Neuronal stem cell (in vitro differentiated cells): ENCODE results near the gene TNN.

ENCODE experiments used
- DNase-seq: peaks from one replicate; pipeline ENCODE4 v3.0.0-alpha.2; 2013; ENCODE audit warnings: low spot score
- H2AFZ ChIP-seq: one replicate; pipeline ENCODE4 v1.6.1; 2013; ENCODE audit warnings: mild to moderate bottlenecking, low read length, inconsistent platforms
- H2AK5ac ChIP-seq: 2 replicates; pipeline ENCODE4 v1.6.1; 2013; ENCODE audit warnings: low read depth, mild to moderate bottlenecking, inconsistent platforms, low read length, moderate library complexity, mixed read lengths
- H2BK120ac ChIP-seq: 2 replicates; pipeline ENCODE4 v1.6.1; 2013; ENCODE audit warnings: low read depth, mild to moderate bottlenecking, inconsistent platforms, low read length, moderate library complexity, mixed read lengths
- H2BK12ac ChIP-seq: one replicate; pipeline ENCODE4 v1.6.1; 2013; ENCODE audit warnings: low read length, inconsistent platforms
- H2BK15ac ChIP-seq: 2 replicates; pipeline ENCODE4 v1.6.1; 2013; ENCODE audit warnings: mild to moderate bottlenecking, low read length, inconsistent platforms, mixed read lengths
- H2BK5ac ChIP-seq: one replicate; pipeline ENCODE4 v1.6.1; 2013; ENCODE audit warnings: inconsistent platforms, mild to moderate bottlenecking, low read length, moderate library complexity
- H3K14ac ChIP-seq: one replicate; pipeline ENCODE4 v1.6.1; 2013; ENCODE audit warnings: low read length, inconsistent platforms
- H3K18ac ChIP-seq: 2 replicates; pipeline ENCODE4 v1.6.1; 2013; ENCODE audit warnings: low read length, inconsistent platforms
- H3K23ac ChIP-seq: 2 replicates; pipeline ENCODE4 v1.6.1; 2013; ENCODE audit warnings: low read depth, mild to moderate bottlenecking, mixed read lengths, low read length, inconsistent platforms; ENCODE audit not compliant: poor library complexity
- H3K27ac ChIP-seq: replicated peaks from 3 replicates; pipeline ENCODE4 v1.5.1; 2013; ENCODE audit warnings: low read length, inconsistent platforms
- H3K27me3 ChIP-seq, 3 experiments: 2 replicates each; pipeline ENCODE4 v1.6.1; 2013; ENCODE audit warnings: low read length in 3 of 3, mild to moderate bottlenecking in 2 of 3, inconsistent platforms in 1 of 3, low read depth in 1 of 3, mixed read lengths in 1 of 3, moderate library complexity in 1 of 3; ENCODE audit not compliant: control insufficient read depth in 3 of 3, insufficient read depth in 3 of 3
- H3K36me3 ChIP-seq, 2 donors: replicated peaks in 1 of 2; 2 replicates each; pipeline ENCODE4 v1.6.1; 2013; ENCODE audit warnings: low read length in 2 of 2; ENCODE audit not compliant: control insufficient read depth in 2 of 2, insufficient read depth in 2 of 2
- H3K4ac ChIP-seq: 2 replicates; pipeline ENCODE4 v1.6.1; 2013; ENCODE audit warnings: inconsistent platforms, mild to moderate bottlenecking, low read length, moderate library complexity
- H3K4me1 ChIP-seq, 2 donors: 1 replicate in 1 of 2; 2 replicates in 1 of 2; pipeline ENCODE4 v1.6.1; 2013; ENCODE audit warnings: low read length in 2 of 2, low read depth in 1 of 2; ENCODE audit not compliant: control insufficient read depth in 2 of 2, insufficient read depth in 1 of 2
- H3K4me2 ChIP-seq: one replicate; pipeline ENCODE4 v1.6.1; 2013; ENCODE audit warnings: mild to moderate bottlenecking, low read length, inconsistent platforms; ENCODE audit not compliant: insufficient read depth, poor library complexity, severe bottlenecking
- H3K4me3 ChIP-seq, 2 donors: 2 replicates each; pipeline ENCODE4 v1.5.1; 2013; ENCODE audit warnings: low read length in 2 of 2, mild to moderate bottlenecking in 2 of 2, inconsistent platforms in 1 of 2, moderate library complexity in 1 of 2
- H3K79me1 ChIP-seq: one replicate; pipeline ENCODE4 v1.6.1; 2013; ENCODE audit warnings: low read depth, mild to moderate bottlenecking, inconsistent platforms, low read length, moderate library complexity
- H3K9ac ChIP-seq: one replicate; pipeline ENCODE4 v1.6.1; 2013; ENCODE audit warnings: mild to moderate bottlenecking, low read depth, low read length, inconsistent platforms; ENCODE audit not compliant: poor library complexity
- H3K9me3 ChIP-seq, 2 donors: replicated peaks in 1 of 2; 2 replicates each; pipeline versions ENCODE3 to v1.6.1; 2013; ENCODE audit warnings: low read length in 2 of 2, mild to moderate bottlenecking in 2 of 2, inconsistent platforms in 1 of 2, low read depth in 1 of 2, mixed read lengths in 1 of 2, moderate library complexity in 1 of 2; ENCODE audit not compliant: control insufficient read depth in 2 of 2, insufficient read depth in 1 of 2
- H4K8ac ChIP-seq: one replicate; pipeline ENCODE4 v1.6.1; 2013; ENCODE audit warnings: low read depth, mild to moderate bottlenecking, inconsistent platforms, low read length, moderate library complexity
- H4K91ac ChIP-seq: one replicate; pipeline ENCODE4 v1.6.1; 2013; ENCODE audit warnings: low read length, low read depth, mild to moderate bottlenecking, inconsistent platforms; ENCODE audit not compliant: poor library complexity
- WGBS, 2 donors: extraction: QIAGEN DNeasy Blood & Tissue Kit; methylation state at CpG; one replicate each; pipeline ENCODE4 v1.1.7; 2013; ENCODE audit warnings: missing lambda C conversion rate in 2 of 2, mixed read lengths in 1 of 2; ENCODE audit not compliant: insufficient read length in 2 of 2, insufficient replicate concordance in 1 of 2; ENCODE audit errors: extremely low coverage in 2 of 2; 5-methylcytosine and 5-hydroxymethylcytosine counted together

TNN gene

GRCh38 chr1:175193527-175193910 is 125.9 kb downstream of the TNN start:
- Histone ChIP-seq H2BK120ac (no peak overlapping the region), H2BK12ac (no peak overlapping the region), H3K27ac (no peak overlapping the region), H4K91ac (no peak overlapping the region), H2AK5ac (no peak overlapping the region), H3K4me2 (no peak overlapping the region), H3K14ac (no peak overlapping the region), H3K27me3 (peaks cover 0 to 57% (median 34%) of the 10 kb centered on the region in 3 experiments), H3K36me3 (no peaks in the 10 kb centered on the region), H2AFZ (peak overlapping the region; percentile 88), H4K8ac (no peak overlapping the region), H3K18ac (no peak overlapping the region), H3K79me1 (no peaks in the 10 kb centered on the region), H2BK15ac (no peak overlapping the region), H3K9me3 (no peaks in the 10 kb centered on the region), H3K4me3 (no peak overlapping the region), H3K23ac (no peak overlapping the region), H3K4ac (no peak overlapping the region), H3K9ac (no peak overlapping the region), H2BK5ac (no peak overlapping the region), H3K4me1 (peaks cover 4 to 6% of the 10 kb centered on the region in 2 donors)
- no CpG with 5 or more reads among the region's 4 CpGs for WGBS, 2 donors
- DNase-seq, result no peak

DNA sequence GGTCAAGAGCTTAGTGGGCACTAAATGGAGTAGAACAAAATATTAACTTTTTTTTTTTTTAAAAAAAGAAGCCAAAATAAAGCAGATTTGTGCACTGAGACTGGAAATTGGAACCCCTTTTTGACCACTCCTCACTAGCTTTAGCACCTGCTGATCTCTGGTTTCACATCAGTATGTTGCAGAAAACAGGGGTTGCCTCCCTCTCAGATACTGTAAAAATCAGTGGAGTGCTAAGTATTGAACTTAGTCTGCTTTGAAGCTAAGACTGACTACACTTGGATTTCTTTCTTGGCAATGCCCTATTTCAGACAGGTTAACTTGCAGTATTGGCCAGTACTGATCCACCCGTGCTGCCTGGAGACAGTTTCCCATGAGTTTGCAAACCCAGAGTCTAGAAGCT is 127.6 kb downstream of the TNN start:
- Histone ChIP-seq H3K23ac (no peak overlapping the region), H3K9me3 (no peaks in the 10 kb centered on the region), H3K4me3 (no peak overlapping the region), H2BK120ac (no peak overlapping the region), H2BK15ac (no peak overlapping the region), H2BK12ac (no peak overlapping the region), H3K36me3 (no peaks in the 10 kb centered on the region), H4K8ac (no peak overlapping the region), H3K27me3 (peaks cover 0 to 46% (median 33%) of the 10 kb centered on the region in 3 experiments), H3K14ac (no peak overlapping the region), H2AFZ (no peak overlapping the region), H2BK5ac (no peak overlapping the region), H2AK5ac (no peak overlapping the region), H3K27ac (no peak overlapping the region), H3K4me2 (no peak overlapping the region), H3K4me1 (peaks cover 4 to 6% of the 10 kb centered on the region in 2 donors), H3K79me1 (no peaks in the 10 kb centered on the region), H3K9ac (no peak overlapping the region), H3K4ac (no peak overlapping the region), H4K91ac (no peak overlapping the region), H3K18ac (no peak overlapping the region)
- DNase-seq, result no peak
- no CpG with 5 or more reads among the region's 1 CpG for WGBS, 2 donors

DNA sequence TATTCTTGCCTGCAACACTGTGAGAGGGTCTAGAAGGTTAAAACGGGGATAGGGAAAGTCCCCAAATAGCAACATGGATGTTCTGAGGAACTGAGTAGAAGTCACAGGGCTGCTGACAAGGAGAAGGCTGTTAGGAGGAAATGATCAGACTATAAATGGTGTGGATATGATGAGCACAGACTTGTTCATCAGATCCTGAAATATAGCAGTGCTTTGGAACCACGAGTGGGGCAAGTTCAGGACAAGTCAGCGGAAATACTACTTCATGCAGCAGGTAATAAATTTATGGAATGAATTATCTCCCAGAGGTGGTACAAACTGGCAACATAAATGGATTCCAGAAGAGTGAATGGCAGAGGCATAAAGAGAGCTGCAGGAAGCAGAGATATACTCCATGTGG is 128.2 kb downstream of the TNN start:
- no peak overlapping the region for H4K8ac ChIP-seq
- H3K4me1 ChIP-seq, result peaks cover 4 to 6% of the 10 kb centered on the region in 2 donors
- DNase-seq, result no peak
- H2BK12ac ChIP-seq, result no peak overlapping the region
- no peak overlapping the region for H2BK15ac ChIP-seq
- H3K23ac ChIP-seq, result no peak overlapping the region
- WGBS, 2 donors, result no CpG with 5 or more reads among the region's 3 CpGs
- no peak overlapping the region for H3K14ac ChIP-seq
- H2AK5ac ChIP-seq, result no peak overlapping the region
- H3K4me3 ChIP-seq, result no peak overlapping the region
- peaks cover 0 to 41% (median 28%) of the 10 kb centered on the region in 3 experiments for H3K27me3 ChIP-seq
- H3K36me3 ChIP-seq, result no peaks in the 10 kb centered on the region
- no peak overlapping the region for H3K4ac ChIP-seq
- H2AFZ ChIP-seq, result no peak overlapping the region
- no peaks in the 10 kb centered on the region for H3K9me3 ChIP-seq
- H2BK5ac ChIP-seq, result no peak overlapping the region
- H3K4me2 ChIP-seq, result no peak overlapping the region
- H3K9ac ChIP-seq, result no peak overlapping the region
- no peak overlapping the region for H3K18ac ChIP-seq
- H3K79me1 ChIP-seq, result no peaks in the 10 kb centered on the region
- H4K91ac ChIP-seq, result no peak overlapping the region
- H3K27ac ChIP-seq, result no peak overlapping the region
- H2BK120ac ChIP-seq, result no peak overlapping the region

- no CpG with 5 or more reads among the region's 2 CpGs for WGBS, 2 donors
- no peak overlapping the region for H3K27ac ChIP-seq
These were observed 129.9 kb downstream of the TNN start for GRCh38 chr1:175197531-175197930.

More at GRCh38 chr1:175197531-175197930, 129.9 kb downstream of the TNN start:
- Histone ChIP-seq H2BK15ac (no peak overlapping the region), H3K36me3 (no peaks in the 10 kb centered on the region), H3K9ac (no peak overlapping the region), H2BK12ac (no peak overlapping the region), H3K14ac (no peak overlapping the region), H3K27me3 (peaks cover 0 to 24% (median 11%) of the 10 kb centered on the region in 3 experiments), H3K4me1 (peaks cover 0 to 2% of the 10 kb centered on the region in 2 donors), H2BK5ac (no peak overlapping the region), H3K79me1 (no peaks in the 10 kb centered on the region), H4K8ac (no peak overlapping the region), H2BK120ac (no peak overlapping the region), H3K9me3 (no peaks in the 10 kb centered on the region), H3K4ac (no peak overlapping the region), H4K91ac (no peak overlapping the region), H2AK5ac (no peak overlapping the region), H3K4me3 (no peak overlapping the region), H3K23ac (no peak overlapping the region), H3K4me2 (no peak overlapping the region), H2AFZ (no peak overlapping the region), H3K18ac (no peak overlapping the region)
- DNase-seq, result no peak
